Activated T-helper 17 cell treated with anti-CD3 and anti-CD28 coated beads, Interleukin-2, amount 50 U/mL, for 72 hours (primary cell): Measurements from ENCODE around the gene ZNF296. TPM values are rescaled to one million over a fixed set of nuclear protein-coding genes. Genes with fewer than 3 reads are reported as not detected.

Experiments used
- ATAC-seq: fragments of 150-1000 bp; cut with Tn5 transposase; replicated peaks from 2 replicates; pipeline ENCODE4 v1.10.0; 2021; ENCODE audit warnings: mild to moderate bottlenecking, moderate library complexity
- H3K27ac Mint-ChIP-seq: one replicate; pipeline ENCODE4 v1.8.0; 2022; ENCODE audit warnings: mixed read lengths
- H3K27me3 Mint-ChIP-seq: one replicate; pipeline ENCODE4 v1.8.0; 2022; ENCODE audit warnings: mixed read lengths
- H3K36me3 Mint-ChIP-seq: one replicate; pipeline ENCODE4 v1.8.0; 2022; ENCODE audit warnings: low read depth, mild to moderate bottlenecking, mixed read lengths
- H3K4me1 Mint-ChIP-seq: one replicate; pipeline ENCODE4 v1.8.0; 2022; ENCODE audit warnings: mixed read lengths
- H3K4me3 Mint-ChIP-seq: one replicate; pipeline ENCODE4 v1.8.0; 2022; ENCODE audit warnings: mild to moderate bottlenecking, mixed read lengths
- H3K9me3 Mint-ChIP-seq: one replicate; pipeline ENCODE4 v1.8.0; 2022; ENCODE audit warnings: mixed read lengths
- total RNA-seq, 2 donors: library from RNA; stranded (reverse); gene quantifications; one replicate each; pipeline ENCODE4 v1.2.3, GENCODE V29; 2022

ZNF296 gene
- total RNA-seq, 2 donors from 2014 or later: 6.7 to 11.6 TPM

DNA sequence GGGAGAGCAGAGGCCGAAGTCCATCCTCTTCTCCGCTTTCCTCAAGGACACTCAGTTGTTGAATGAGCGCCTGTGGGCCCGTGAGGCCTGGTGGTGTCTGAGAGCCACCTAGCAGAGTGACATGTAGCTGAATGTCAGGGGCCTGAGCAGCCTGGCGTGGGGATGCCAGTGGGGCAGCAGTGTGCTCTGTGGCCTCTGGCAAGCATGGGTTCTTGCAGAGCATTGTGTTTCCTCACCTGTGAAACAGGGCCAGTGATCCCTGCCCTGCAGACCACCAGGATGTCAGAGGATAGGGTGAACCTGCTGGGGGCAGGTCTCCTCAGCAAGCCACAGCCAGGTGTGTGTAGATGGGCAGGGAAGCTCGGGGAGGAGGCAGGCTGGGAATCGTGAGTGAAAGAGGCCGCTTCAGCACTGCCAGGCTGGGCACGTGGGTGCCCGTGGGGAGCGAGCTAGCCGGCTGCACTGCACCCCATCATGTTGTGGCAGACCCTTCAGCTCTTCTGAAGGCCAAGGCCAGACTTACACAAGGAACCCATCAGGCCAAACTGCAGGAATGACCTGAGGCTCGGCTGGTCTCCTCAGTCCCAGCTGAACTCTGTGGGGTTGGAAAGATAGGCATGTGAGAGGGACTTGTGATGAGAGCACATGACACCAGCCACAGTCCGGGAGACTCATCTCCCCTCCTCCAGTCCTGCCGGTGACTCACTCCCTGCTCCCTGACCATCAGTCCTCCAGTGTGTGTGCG, 21.7 kb upstream of the ZNF296 start:
- Mint-ChIP-seq H3K9me3 (no peaks in the 10 kb centered on the region), H3K27ac (peak overlapping the region; percentile 41), H3K4me3 (no peak overlapping the region), H3K36me3 (peaks cover 29% of the 10 kb centered on the region), H3K27me3 (no peaks in the 10 kb centered on the region), H3K4me1 (peaks cover 42% of the 10 kb centered on the region)
- ATAC-seq: no peak

- peaks cover 45% of the 10 kb centered on the region for H3K4me1 Mint-ChIP-seq
Observed at GRCh38 chr19:45097450-45097775, 21.1 kb upstream of the ZNF296 start.

GRCh38 chr19:45096700-45097099, 20.4 kb upstream of the ZNF296 start:
- H3K27ac Mint-ChIP-seq: peak overlapping the region; percentile 58

More at GRCh38 chr19:45097450-45097775, 21.1 kb upstream of the ZNF296 start:
- ATAC-seq: no peak
- no peaks in the 10 kb centered on the region for H3K9me3 Mint-ChIP-seq
- H3K27me3 Mint-ChIP-seq: no peaks in the 10 kb centered on the region
- H3K36me3 Mint-ChIP-seq: peaks cover 34% of the 10 kb centered on the region
- H3K4me3 Mint-ChIP-seq: no peak overlapping the region
- H3K27ac Mint-ChIP-seq: peak overlapping the region; percentile 58

GRCh38 chr19:45095496-45096413, 19.5 kb upstream of the ZNF296 start:
- peak overlapping the region; percentile 58 for H3K27ac Mint-ChIP-seq
- H3K4me3 Mint-ChIP-seq: peak overlapping the region; percentile 13
- ATAC-seq: no peak
- H3K36me3 Mint-ChIP-seq: peaks cover 51% of the 10 kb centered on the region
- H3K4me1 Mint-ChIP-seq: peaks cover 51% of the 10 kb centered on the region
- H3K9me3 Mint-ChIP-seq: no peaks in the 10 kb centered on the region
- H3K27me3 Mint-ChIP-seq: no peaks in the 10 kb centered on the region

More at GRCh38 chr19:45096700-45097099, 20.4 kb upstream of the ZNF296 start:
- Mint-ChIP-seq H3K4me3 (peak overlapping the region; percentile 13), H3K4me1 (peaks cover 49% of the 10 kb centered on the region), H3K36me3 (peaks cover 41% of the 10 kb centered on the region), H3K27me3 (no peaks in the 10 kb centered on the region), H3K9me3 (no peaks in the 10 kb centered on the region)
- ATAC-seq: no peak

DNA sequence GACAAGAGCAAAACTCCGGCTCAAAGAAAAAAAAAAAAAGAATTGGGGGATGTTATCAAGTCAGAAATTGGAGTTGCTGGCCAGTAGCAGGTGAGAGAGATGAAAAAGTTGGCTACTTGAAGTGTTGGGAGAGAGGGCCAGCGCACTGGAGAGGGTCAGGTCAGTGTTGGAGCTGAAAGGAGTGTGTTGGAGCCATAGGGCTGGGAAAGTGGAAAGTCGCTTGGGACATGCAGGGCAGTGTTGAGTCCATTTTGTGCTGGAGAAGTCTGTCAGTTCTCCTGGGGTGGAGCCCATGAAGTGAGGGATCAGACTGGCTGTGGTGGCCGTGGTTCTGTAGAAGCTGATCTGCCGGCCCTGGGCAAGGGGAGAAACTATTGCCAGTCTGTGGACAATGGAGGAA, 18.4 kb upstream of the ZNF296 start:
- H3K4me3 Mint-ChIP-seq: peak overlapping the region; percentile 98
- H3K27me3 Mint-ChIP-seq: no peaks in the 10 kb centered on the region
- H3K4me1 Mint-ChIP-seq: peaks cover 49% of the 10 kb centered on the region
- no peak for ATAC-seq
- peaks cover 61% of the 10 kb centered on the region for H3K36me3 Mint-ChIP-seq
- no peaks in the 10 kb centered on the region for H3K9me3 Mint-ChIP-seq
- peak overlapping the region; percentile 97 for H3K27ac Mint-ChIP-seq

- H3K4me3 Mint-ChIP-seq: peak overlapping the region; percentile 98
- peaks cover 66% of the 10 kb centered on the region for H3K36me3 Mint-ChIP-seq
- no peak for ATAC-seq
- H3K27me3 Mint-ChIP-seq: no peaks in the 10 kb centered on the region
- no peaks in the 10 kb centered on the region for H3K9me3 Mint-ChIP-seq
- peaks cover 49% of the 10 kb centered on the region for H3K4me1 Mint-ChIP-seq
- H3K27ac Mint-ChIP-seq: peak overlapping the region; percentile 97
Observed at GRCh38 chr19:45094137-45094536, 17.9 kb upstream of the ZNF296 start.

DNA sequence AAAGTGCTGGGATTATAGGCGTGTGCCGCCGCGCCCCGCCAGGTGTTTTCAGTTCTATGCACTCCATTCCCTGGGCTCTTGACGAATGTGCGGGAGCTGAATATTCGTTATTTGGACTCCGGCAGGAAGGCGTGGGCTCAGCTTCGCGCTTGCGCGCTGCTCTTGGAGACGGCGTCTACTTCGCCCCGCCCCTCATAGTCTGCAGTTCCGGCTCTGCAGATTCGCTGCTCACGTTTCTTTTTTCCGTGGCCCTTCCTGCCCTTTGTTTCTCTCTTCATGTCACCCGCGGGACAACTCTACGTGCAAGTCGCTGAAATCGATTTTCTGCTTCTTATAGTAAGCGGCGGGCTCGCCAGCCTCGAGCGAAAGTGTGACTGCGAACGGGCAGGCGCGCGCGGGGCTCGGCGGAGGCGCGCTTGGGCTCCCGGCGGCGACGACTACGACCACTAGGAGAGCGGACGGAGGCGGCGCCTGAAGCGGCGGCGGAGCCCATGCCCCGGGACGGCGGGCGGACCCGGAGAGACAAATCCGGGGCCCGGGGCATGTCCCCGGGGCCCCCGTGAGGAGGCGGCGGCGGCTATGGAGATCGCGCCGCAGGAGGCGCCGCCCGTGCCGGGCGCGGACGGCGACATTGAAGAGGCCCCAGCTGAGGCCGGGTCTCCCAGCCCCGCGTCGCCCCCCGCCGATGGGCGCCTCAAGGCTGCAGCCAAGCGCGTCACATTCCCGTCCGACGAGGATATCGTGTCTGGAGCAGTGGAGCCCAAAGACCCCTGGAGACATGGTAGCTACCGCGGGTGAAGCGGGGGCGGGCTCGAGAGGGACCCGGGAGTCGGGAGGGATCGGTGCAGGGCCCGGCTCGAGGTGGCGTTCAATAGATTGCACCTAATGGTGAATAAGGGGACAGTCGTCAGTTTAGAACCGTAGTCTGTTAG, 16.7 kb upstream of the ZNF296 start, which contains the start of gene PPP1R37:
Gene PPP1R37, plus strand, starts transcription at position 433 of the 932 bp plus-strand sequence. Its CDS starts 147 bp downstream, at position 580.
- peak; percentile 77 for ATAC-seq
- Mint-ChIP-seq H3K9me3 (no peaks in the 10 kb centered on the region), H3K27ac (peak within 1 kb of the TSS; percentile 97), H3K4me1 (peaks cover 49% of the 10 kb centered on the region), H3K36me3 (peaks cover 77% of the 10 kb centered on the region), H3K27me3 (no peaks in the 10 kb centered on the region), H3K4me3 (peak within 1 kb of the TSS; percentile 98)

GRCh38 chr19:45091031-45091923, 15.0 kb upstream of the ZNF296 start:
- peaks cover 43% of the 10 kb centered on the region for H3K4me1 Mint-ChIP-seq
- peaks cover 87% of the 10 kb centered on the region for H3K36me3 Mint-ChIP-seq
- H3K4me3 Mint-ChIP-seq: peak overlapping the region; percentile 98
- H3K9me3 Mint-ChIP-seq: no peaks in the 10 kb centered on the region
- ATAC-seq: peak; percentile 86
- peak overlapping the region; percentile 97 for H3K27ac Mint-ChIP-seq
- no peaks in the 10 kb centered on the region for H3K27me3 Mint-ChIP-seq

DNA sequence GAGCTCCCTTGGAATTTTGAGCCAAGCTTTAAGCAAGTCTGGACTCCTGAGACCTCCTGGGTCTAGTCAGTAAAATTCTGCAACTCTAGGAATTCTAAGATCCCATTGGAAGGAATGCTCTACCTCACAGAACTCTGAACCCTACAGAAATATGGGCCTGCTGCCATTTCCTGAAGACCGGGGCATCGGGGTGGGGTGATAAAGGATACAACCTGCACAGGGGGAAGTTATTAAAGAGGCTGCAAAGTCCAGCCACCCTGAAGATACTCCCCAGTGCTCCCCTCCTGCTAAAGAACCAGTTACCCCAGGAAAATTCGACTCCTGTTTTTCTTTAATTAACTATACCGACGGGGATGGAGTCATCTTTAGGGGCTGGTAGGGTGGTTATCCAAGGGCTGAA, 14.3 kb upstream of the ZNF296 start:
- no peaks in the 10 kb centered on the region for H3K9me3 Mint-ChIP-seq
- peaks cover 36% of the 10 kb centered on the region for H3K4me1 Mint-ChIP-seq
- H3K4me3 Mint-ChIP-seq: peak overlapping the region; percentile 98
- no peak for ATAC-seq
- H3K36me3 Mint-ChIP-seq: peaks cover 91% of the 10 kb centered on the region
- H3K27ac Mint-ChIP-seq: no peak overlapping the region
- no peaks in the 10 kb centered on the region for H3K27me3 Mint-ChIP-seq

- no peak overlapping the region for H3K27ac Mint-ChIP-seq
- H3K36me3 Mint-ChIP-seq: peaks cover 96% of the 10 kb centered on the region
- peaks cover 36% of the 10 kb centered on the region for H3K4me1 Mint-ChIP-seq
- ATAC-seq: no peak
- H3K27me3 Mint-ChIP-seq: no peaks in the 10 kb centered on the region
- no peaks in the 10 kb centered on the region for H3K9me3 Mint-ChIP-seq
- H3K4me3 Mint-ChIP-seq: no peak overlapping the region
Observed at GRCh38 chr19:45090034-45090433, 13.8 kb upstream of the ZNF296 start.

GRCh38 chr19:45087531-45087930, 11.3 kb upstream of the ZNF296 start:
- ATAC-seq: peak; percentile 12
- Mint-ChIP-seq H3K4me3 (peak overlapping the region; percentile 30), H3K27ac (peak overlapping the region; percentile 63), H3K27me3 (no peaks in the 10 kb centered on the region), H3K4me1 (peaks cover 18% of the 10 kb centered on the region), H3K9me3 (no peaks in the 10 kb centered on the region), H3K36me3 (peaks cover 87% of the 10 kb centered on the region)

GRCh38 chr19:45086480-45086879, 10.2 kb upstream of the ZNF296 start:
- Mint-ChIP-seq H3K36me3 (peaks cover 87% of the 10 kb centered on the region), H3K27ac (no peak overlapping the region), H3K27me3 (no peaks in the 10 kb centered on the region), H3K4me1 (peaks cover 20% of the 10 kb centered on the region), H3K9me3 (no peaks in the 10 kb centered on the region), H3K4me3 (no peak overlapping the region)
- no peak for ATAC-seq

GRCh38 chr19:45082170-45082569, 5.9 kb upstream of the ZNF296 start:
- Mint-ChIP-seq H3K4me3 (peak overlapping the region; percentile 98), H3K27ac (peak overlapping the region; percentile 98), H3K36me3 (peaks cover 68% of the 10 kb centered on the region), H3K9me3 (no peaks in the 10 kb centered on the region), H3K4me1 (peaks cover 18% of the 10 kb centered on the region), H3K27me3 (no peaks in the 10 kb centered on the region)
- no peak for ATAC-seq
